ENCODE measurements around the gene THAP4. TPM values are rescaled to one million over a fixed set of nuclear protein-coding genes. Genes with fewer than 3 reads are reported as not detected.
A peak's percentile ranks its signal among the peaks of the same experiment; 100 is the strongest.

Gene THAP4
- total RNA-seq, 1 donor from 2014 or later: 68.8 TPM

DNA sequence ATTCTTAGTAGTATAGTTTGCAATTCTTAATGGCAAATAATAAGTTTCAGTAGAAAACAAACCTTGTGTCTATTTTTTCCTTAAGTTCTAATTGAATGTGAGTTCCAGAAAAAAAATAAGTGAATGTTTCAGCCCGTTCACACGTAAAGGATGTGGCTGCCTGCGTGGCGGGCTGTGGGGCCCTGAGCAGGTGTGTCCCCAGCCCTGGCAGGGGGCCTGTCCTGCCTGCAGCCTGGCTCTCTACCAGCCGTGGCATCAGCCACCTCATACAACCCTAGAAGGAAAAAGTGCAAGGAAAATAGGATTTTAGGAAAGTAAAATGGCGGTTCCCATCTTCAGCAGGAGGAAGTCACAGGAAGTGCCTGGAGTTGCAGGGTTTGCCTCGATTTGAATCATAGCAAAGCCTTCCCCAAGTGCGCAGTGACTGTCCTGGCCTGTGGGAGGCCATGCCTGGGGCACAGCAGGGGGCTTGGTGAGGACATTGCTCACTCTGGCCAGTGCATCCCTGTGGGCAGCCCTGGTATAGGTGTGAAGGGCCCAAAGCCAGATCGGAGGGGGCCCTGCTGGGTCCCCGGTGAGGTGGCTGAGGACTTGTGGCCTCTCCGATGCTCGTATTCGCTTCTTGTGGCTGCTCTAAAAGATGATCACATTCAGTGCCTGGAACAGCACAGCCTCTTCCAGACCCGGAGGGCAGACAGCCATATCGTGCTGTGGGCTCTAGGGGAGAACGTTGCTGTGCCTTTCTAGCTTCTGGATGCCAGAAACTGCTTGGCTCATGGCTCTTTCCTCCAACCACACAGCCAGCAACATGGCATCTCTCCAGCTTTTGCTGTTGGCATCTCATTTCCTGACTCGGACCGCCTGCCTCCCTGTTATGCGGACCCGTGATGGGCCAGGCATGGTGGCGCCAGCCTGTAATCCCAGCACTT lies 37.1 kb upstream of the THAP4 start:
- no peaks in the 10 kb centered on the region for H3K27me3 ChIP-seq (ENCODE audit: low read depth)
- no peaks in the 10 kb centered on the region for H3K9me3 ChIP-seq (replicated peaks)
- no peak for DNase-seq
- peaks cover 61% of the 10 kb centered on the region for H3K36me3 ChIP-seq
- H3K4me3 ChIP-seq: no peak overlapping the region
- intact Hi-C loops (cut with micrococcal nuclease): no loop called here
- peak overlapping the region; percentile 26 for H3K27ac ChIP-seq (replicated peaks)
- H3K4me1 ChIP-seq: peaks cover 9% of the 10 kb centered on the region
- TF ChIP-seq, protein P1, sequence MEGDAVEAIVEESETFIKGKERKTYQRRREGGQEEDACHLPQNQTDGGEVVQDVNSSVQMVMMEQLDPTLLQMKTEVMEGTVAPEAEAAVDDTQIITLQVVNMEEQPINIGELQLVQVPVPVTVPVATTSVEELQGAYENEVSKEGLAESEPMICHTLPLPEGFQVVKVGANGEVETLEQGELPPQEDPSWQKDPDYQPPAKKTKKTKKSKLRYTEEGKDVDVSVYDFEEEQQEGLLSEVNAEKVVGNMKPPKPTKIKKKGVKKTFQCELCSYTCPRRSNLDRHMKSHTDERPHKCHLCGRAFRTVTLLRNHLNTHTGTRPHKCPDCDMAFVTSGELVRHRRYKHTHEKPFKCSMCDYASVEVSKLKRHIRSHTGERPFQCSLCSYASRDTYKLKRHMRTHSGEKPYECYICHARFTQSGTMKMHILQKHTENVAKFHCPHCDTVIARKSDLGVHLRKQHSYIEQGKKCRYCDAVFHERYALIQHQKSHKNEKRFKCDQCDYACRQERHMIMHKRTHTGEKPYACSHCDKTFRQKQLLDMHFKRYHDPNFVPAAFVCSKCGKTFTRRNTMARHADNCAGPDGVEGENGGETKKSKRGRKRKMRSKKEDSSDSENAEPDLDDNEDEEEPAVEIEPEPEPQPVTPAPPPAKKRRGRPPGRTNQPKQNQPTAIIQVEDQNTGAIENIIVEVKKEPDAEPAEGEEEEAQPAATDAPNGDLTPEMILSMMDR (IDR thresholded peaks at IDR 0.05; ENCODE audit: borderline replicate concordance): no peak

DNA sequence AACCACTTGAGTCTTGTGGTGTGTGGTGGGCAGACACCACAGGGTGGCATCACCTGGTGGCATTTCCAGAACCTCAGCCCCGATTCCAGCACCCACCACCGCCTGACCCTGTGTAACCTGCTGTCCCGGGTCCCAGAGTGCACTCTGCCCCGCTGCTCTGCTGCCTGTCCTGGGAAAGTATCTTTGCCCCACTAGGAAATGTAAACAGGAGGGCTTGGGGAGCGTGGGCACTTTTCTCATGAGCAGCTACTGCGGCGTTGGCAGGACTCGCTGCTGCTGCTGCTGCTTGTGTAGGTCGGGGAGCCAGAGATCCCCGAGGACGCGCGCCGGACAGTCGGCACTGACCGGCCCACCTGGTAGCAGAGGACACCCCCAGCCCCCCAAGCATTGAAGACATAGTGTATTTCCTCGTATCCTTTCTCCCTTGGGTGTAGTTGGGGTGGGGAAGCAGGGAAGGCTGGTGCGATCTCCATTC lies 36.3 kb upstream of the THAP4 start:
- no peak for DNase-seq
- Histone ChIP-seq H3K9me3 (replicated peaks) (no peaks in the 10 kb centered on the region), H3K36me3 (peaks cover 61% of the 10 kb centered on the region), H3K27me3 (ENCODE audit: low read depth) (no peaks in the 10 kb centered on the region), H3K4me1 (peaks cover 9% of the 10 kb centered on the region), H3K4me3 (no peak overlapping the region), H3K27ac (replicated peaks) (no peak overlapping the region)
- TF ChIP-seq, protein P1 (IDR thresholded peaks at IDR 0.05; ENCODE audit: borderline replicate concordance): no peak
- intact Hi-C loops (cut with micrococcal nuclease): no loop called here

DNA sequence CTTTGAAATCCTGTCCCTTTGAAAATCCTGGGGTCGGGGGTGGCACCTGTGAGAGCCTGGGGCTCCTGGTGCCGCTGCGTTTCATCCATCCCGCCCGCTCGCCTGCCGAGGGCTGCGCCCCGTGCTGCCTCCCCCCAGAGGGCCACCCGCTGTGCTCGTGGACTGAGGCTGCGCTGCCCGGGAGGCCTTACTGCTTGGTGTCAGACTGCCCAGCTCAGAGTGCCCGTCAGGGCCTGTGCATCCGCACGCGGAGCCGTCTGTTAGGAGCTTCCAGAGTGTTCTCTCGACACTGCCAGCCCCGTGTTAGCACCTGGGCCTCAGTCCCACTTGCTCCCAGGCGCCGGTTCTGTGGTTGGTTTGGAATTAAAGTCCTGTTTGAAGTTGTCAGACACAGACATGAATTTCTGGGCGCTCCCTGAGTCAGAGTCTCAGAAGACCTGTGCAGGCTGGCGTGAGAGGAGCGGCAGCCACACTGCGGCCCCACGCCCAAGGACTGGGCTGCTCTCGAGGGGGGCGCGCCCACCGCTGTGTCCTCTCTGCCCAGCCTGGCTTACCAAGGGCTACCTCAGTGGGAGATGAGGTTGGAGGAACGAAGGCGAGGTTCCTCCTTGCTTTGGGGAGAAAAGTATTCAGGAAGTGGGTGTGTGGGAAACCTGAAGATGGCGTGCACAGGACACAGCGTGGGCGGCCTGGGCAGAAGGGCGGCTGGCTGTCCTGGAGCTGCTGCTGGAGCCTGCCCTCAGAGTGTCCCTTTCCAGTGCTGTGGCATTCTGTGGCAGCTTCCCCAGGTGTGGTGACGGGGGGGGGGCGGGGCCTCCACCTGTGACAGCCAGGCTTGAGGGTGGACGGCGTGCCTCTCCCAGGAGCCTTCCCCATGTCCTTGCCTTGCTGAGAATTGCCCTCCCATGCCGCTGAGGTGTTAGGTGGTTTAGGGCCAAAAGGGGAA lies 35.6 kb upstream of the THAP4 start:
- Histone ChIP-seq H3K27ac (replicated peaks) (no peak overlapping the region), H3K36me3 (peaks cover 61% of the 10 kb centered on the region), H3K27me3 (ENCODE audit: low read depth) (no peaks in the 10 kb centered on the region), H3K4me1 (peaks cover 9% of the 10 kb centered on the region), H3K9me3 (replicated peaks) (no peaks in the 10 kb centered on the region), H3K4me3 (no peak overlapping the region)
- TF ChIP-seq, protein P1 (IDR thresholded peaks at IDR 0.05; ENCODE audit: borderline replicate concordance): no peak
- intact Hi-C loops (cut with micrococcal nuclease): no loop called here
- no peak for DNase-seq

DNA sequence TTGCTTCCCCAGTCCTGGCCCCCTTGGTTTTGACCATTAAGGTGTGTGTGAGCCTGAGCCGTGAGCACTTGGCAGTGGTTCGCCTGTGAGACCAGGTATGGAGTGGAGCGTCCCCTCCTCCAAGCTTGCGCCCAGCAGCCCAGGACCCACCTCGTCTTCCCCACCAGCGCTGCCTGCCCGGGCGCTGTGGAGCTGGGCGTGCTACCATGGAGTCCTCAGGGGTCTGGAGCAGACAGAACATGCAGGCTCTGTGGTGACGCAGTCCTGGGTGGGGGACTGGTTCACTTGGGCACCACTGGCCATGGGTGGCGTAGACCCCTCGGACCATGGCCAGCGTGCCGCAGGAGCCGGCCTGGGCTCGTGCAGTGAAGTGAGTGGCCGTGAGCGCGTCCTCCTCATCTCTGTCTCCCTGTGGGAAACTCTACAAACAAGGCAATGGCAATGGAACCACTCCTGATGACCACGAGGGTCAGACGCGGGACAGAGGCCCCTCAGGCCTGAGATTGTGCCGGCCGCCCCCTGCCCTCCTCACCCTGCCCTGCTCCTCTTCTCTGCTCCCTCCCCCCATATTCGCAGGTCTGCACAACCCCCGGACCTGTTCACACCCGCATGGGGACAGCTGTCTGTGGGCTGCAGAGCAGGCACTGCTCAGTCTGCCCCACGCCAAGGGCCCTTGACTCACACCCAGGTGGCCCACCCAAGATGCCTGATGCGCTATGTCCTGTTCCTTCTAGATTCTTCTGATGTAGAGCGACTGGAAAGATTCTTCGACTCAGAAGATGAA lies 34.7 kb upstream of the THAP4 start:
- H3K36me3 ChIP-seq: peaks cover 61% of the 10 kb centered on the region
- no peak for DNase-seq
- TF ChIP-seq, protein P1 (IDR thresholded peaks at IDR 0.05; ENCODE audit: borderline replicate concordance): no peak
- H3K4me1 ChIP-seq: peaks cover 9% of the 10 kb centered on the region
- H3K9me3 ChIP-seq (replicated peaks): no peaks in the 10 kb centered on the region
- H3K27me3 ChIP-seq (ENCODE audit: low read depth): no peaks in the 10 kb centered on the region
- intact Hi-C loops (cut with micrococcal nuclease): no loop called here
- H3K4me3 ChIP-seq: no peak overlapping the region
- peak overlapping the region; percentile 51 for H3K27ac ChIP-seq (replicated peaks)

Measured in left ventricle myocardium inferior (tissue), 1 donor.